GM20000 (cell line): ENCODE results near the gene SUPT4H1.

Experiments used
- DNase-seq: peaks from one replicate; pipeline ENCODE4 v3.0.0; 2012; ENCODE audit warnings: low spot score
- CTCF ChIP-seq: IDR thresholded peaks from 2 replicates; pipeline ENCODE4 v1.5.1; 2012; ENCODE audit warnings: mild to moderate bottlenecking, control low read depth; ENCODE audit errors: extremely low read depth, missing control alignments

The SUPT4H1 gene

GRCh38 chr17:58320163-58320558 lies 31.8 kb downstream of the SUPT4H1 start:
- no peak for TF ChIP-seq CTCF
- DNase-seq = no peak

GRCh38 chr17:58319173-58320162 lies 32.5 kb downstream of the SUPT4H1 start:
- no peak for DNase-seq
- TF ChIP-seq CTCF = no peak

- DNase-seq = no peak
- no peak for TF ChIP-seq CTCF
These were observed 33.3 kb downstream of the SUPT4H1 start for GRCh38 chr17:58318627-58319172.

GRCh38 chr17:58318065-58318481 lies 33.9 kb downstream of the SUPT4H1 start:
- TF ChIP-seq CTCF = no peak
- DNase-seq = no peak

- DNase-seq = peak; percentile 85
- peak; percentile 62 for TF ChIP-seq CTCF
These were observed 34.5 kb downstream of the SUPT4H1 start for GRCh38 chr17:58317421-58318064.

- no peak for DNase-seq
- no peak for TF ChIP-seq CTCF
These were observed 35.6 kb downstream of the SUPT4H1 start for GRCh38 chr17:58316260-58316960.

GRCh38 chr17:58315750-58316149 lies 36.3 kb downstream of the SUPT4H1 start:
- no peak for TF ChIP-seq CTCF
- DNase-seq = no peak
